Right lobe of liver (tissue), 6 donors: ENCODE results near the gene ADGRL3. TPM values are rescaled to one million over a fixed set of nuclear protein-coding genes. Genes with fewer than 3 reads are reported as not detected.

ENCODE experiments used
- ATAC-seq, 4 donors: fragments of 200-7000 bp; cut with Tn5 transposase; one replicate each; pipeline ENCODE4 v1.9.1; 2020; ENCODE audit warnings: mild to moderate bottlenecking in 4 of 4, moderate library complexity in 4 of 4
- DNase-seq, 3 donors: peaks; one replicate each; pipeline ENCODE4 v3.0.0-alpha.2; 2020
- H3K27ac ChIP-seq, 3 donors: fragments of 200-600 bp; one replicate each; pipeline ENCODE4 v1.8.0; 2022
- H3K27me3 ChIP-seq, 2 donors: fragments of 200-600 bp; one replicate each; pipeline ENCODE4 v1.8.0; 2022
- H3K36me3 ChIP-seq, 4 donors: fragments of 200-600 bp; sonication (generic) in 1 of 4; one replicate each; pipeline versions ENCODE4 v1.5.1 to v1.8.0; 2017 to 2022; ENCODE audit warnings: control low read depth in 1 of 4
- H3K4me1 ChIP-seq, 4 donors: fragments of 200-600 bp; sonication (generic) in 1 of 4; one replicate each; pipeline versions ENCODE4 v1.5.1 to v1.8.0; 2017 to 2022; ENCODE audit warnings: control low read depth in 1 of 4
- H3K4me3 ChIP-seq, 3 donors: fragments of 200-600 bp; one replicate each; pipeline ENCODE4 v1.8.0; 2022
- H3K9me3 ChIP-seq, 4 donors: fragments of 200-600 bp; sonication (generic) in 1 of 4; one replicate each; pipeline versions ENCODE4 v1.5.1 to v1.8.0; 2017 to 2022; ENCODE audit warnings: control low read depth in 1 of 4
- POLR2A ChIP-seq: fragments of 450-650 bp; IDR thresholded peaks from one replicate; pipeline ENCODE4 v1.6.1; 2017; ENCODE audit warnings: antibody characterized with exemption, mild to moderate bottlenecking
- WGBS: methylation state at CpG from one replicate; pipeline ENCODE4 v1.1.6; 2018; ENCODE audit warnings: low coverage, low lambda C conversion rate; ENCODE audit not compliant: insufficient coverage; ENCODE audit errors: missing lambda C conversion rate; 5-methylcytosine and 5-hydroxymethylcytosine counted together
- intact Hi-C, 2 donors: fragments of 100-400 bp; cut with DNase I; formaldehyde crosslinking; loops; one replicate each; pipeline versions ENCODE4 v1.11.2 to v1.14.1; 2022
- total RNA-seq, 6 experiments: library from RNA; depleted of rRNA in 2 of 6; stranded (reverse); fragments of >200 nt in 2 of 6; fragmentation: NEBNext Ultra II Directional in 3 of 6; extraction: Animal tissue kit (Norgen Biotek cat#: 25700) in 3 of 6; gene quantifications; one replicate each; pipeline versions ENCODE4 v1.1.0 to v1.2.4, GENCODE V29; 2016 to 2023
- TF ChIP-seq, protein P1 (sequence below), 4 donors: fragments of 200-600 bp in 3 of 4; fragments of 450-650 bp in 1 of 4; IDR thresholded peaks; one replicate each; pipeline versions ENCODE4 v1.5.1 to v1.8.0; 2016 to 2022; ENCODE audit warnings: antibody characterized with exemption in 4 of 4, mild to moderate bottlenecking in 2 of 4
- donor health status: DM: no; HTN: yes; CAD: no.
- donor health status: DM: no; HTN: no; CAD: no.
- donor health status: DM: no; HTN: no; CAD: no.
- donor health status: DM: no; HTN: yes; CAD: no.
- donor health status: DM: no; HTN: yes; CAD: no.

The ADGRL3 gene
- total RNA-seq, 6 experiments from 2014 or later: 0.06 to 1.1 (median 0.35) TPM

DNA sequence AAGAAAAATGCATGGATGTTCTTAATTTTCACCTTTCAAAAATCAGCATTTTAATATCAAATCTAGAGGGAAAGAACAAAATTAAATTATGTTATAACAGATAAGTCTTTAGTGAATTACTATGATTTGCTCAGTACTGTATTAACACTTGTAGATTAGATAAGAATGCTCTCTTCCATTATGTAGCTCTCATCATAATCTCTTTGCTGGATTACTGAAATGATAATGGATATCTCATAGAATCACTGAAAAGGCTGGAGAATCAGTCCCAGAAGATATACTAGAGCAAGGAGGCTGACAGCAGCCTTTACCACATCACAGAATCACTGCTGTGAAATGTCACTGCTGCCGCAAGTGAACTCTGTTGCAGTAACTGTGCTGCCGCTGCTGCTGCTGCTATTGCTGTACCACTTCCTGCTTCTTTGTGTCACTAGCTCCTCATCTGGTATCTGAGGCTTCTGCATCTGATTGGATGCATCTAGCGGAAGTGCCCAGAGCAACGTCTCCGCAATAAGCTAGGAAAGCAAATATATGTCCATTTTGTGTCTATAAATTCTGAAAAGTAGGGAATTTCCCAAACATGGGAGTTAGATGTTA lies 738.2 kb downstream of the ADGRL3 start:
- H3K27ac ChIP-seq: no peak overlapping the region
- TF ChIP-seq, protein P1, sequence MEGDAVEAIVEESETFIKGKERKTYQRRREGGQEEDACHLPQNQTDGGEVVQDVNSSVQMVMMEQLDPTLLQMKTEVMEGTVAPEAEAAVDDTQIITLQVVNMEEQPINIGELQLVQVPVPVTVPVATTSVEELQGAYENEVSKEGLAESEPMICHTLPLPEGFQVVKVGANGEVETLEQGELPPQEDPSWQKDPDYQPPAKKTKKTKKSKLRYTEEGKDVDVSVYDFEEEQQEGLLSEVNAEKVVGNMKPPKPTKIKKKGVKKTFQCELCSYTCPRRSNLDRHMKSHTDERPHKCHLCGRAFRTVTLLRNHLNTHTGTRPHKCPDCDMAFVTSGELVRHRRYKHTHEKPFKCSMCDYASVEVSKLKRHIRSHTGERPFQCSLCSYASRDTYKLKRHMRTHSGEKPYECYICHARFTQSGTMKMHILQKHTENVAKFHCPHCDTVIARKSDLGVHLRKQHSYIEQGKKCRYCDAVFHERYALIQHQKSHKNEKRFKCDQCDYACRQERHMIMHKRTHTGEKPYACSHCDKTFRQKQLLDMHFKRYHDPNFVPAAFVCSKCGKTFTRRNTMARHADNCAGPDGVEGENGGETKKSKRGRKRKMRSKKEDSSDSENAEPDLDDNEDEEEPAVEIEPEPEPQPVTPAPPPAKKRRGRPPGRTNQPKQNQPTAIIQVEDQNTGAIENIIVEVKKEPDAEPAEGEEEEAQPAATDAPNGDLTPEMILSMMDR (IDR thresholded peaks at IDR 0.05): no peak
- TF ChIP-seq POLR2A: no peak
- DNase-seq: no peak
- H3K4me3 ChIP-seq: no peak overlapping the region
- WGBS: 86% methylated on average over 4 of the region's 5 CpGs
- H3K36me3 ChIP-seq: no peaks in the 10 kb centered on the region
- ATAC-seq: no peak
- intact Hi-C loops: no loop called here
- no peaks in the 10 kb centered on the region for H3K27me3 ChIP-seq
- H3K4me1 ChIP-seq: no peaks in the 10 kb centered on the region
- no peaks in the 10 kb centered on the region for H3K9me3 ChIP-seq

DNA sequence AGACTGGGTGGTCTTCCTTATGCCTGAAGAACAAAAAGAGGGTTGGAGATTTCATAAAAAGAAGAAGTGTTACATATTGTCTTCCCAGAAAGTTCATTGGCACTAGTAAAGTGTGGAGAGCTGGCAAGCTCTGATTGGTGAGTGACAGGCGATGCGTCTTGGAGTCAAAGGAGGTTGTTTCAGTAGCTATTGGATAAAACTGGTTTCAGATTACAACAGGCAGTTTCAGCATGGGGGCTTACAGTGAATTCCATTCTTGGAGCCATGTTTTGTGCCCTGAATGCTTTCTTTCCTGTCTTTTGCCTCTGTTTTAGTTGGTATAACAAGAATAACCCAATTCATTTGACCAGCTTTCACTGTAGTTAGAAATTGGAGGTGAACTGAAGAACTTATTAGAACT lies 750.5 kb downstream of the ADGRL3 start:
- H3K4me3 ChIP-seq: no peak overlapping the region
- WGBS: 57% methylated on average over 2 of the region's 2 CpGs
- no peaks in the 10 kb centered on the region for H3K4me1 ChIP-seq
- H3K27me3 ChIP-seq: no peaks in the 10 kb centered on the region
- TF ChIP-seq, protein P1 (IDR thresholded peaks at IDR 0.05): no peak
- no peak for TF ChIP-seq POLR2A
- no peak for ATAC-seq
- H3K36me3 ChIP-seq: no peaks in the 10 kb centered on the region
- no peaks in the 10 kb centered on the region for H3K9me3 ChIP-seq
- DNase-seq: no peak
- intact Hi-C loops: no loop called here
- no peak overlapping the region for H3K27ac ChIP-seq

GRCh38 chr4:61953386-61953785 lies 753.3 kb downstream of the ADGRL3 start:
- intact Hi-C loops: no loop called here
- no peak for ATAC-seq

GRCh38 chr4:61958591-61958990 lies 758.5 kb downstream of the ADGRL3 start:
- Histone ChIP-seq H3K36me3 (no peaks in the 10 kb centered on the region), H3K4me1 (no peaks in the 10 kb centered on the region), H3K27me3 (no peaks in the 10 kb centered on the region), H3K9me3 (no peaks in the 10 kb centered on the region), H3K27ac (no peak overlapping the region), H3K4me3 (no peak overlapping the region)
- DNase-seq: no peak
- TF ChIP-seq, protein P1 (IDR thresholded peaks at IDR 0.05): no peak
- TF ChIP-seq POLR2A: no peak
- intact Hi-C loops: no loop called here
- no peak for ATAC-seq
- 67% methylated on average over 1 of the region's 1 CpG for WGBS

More at GRCh38 chr4:61953386-61953785, 753.3 kb downstream of the ADGRL3 start:
- H3K4me1 ChIP-seq: no peaks in the 10 kb centered on the region
- no peaks in the 10 kb centered on the region for H3K9me3 ChIP-seq
- no peak overlapping the region for H3K4me3 ChIP-seq
- DNase-seq: no peak
- no peaks in the 10 kb centered on the region for H3K36me3 ChIP-seq
- H3K27ac ChIP-seq: no peak overlapping the region
- no peaks in the 10 kb centered on the region for H3K27me3 ChIP-seq
- no peak for TF ChIP-seq POLR2A
- TF ChIP-seq, protein P1 (IDR thresholded peaks at IDR 0.05): no peak

GRCh38 chr4:61959087-61959486 lies 759.0 kb downstream of the ADGRL3 start:
- DNase-seq: no peak
- Histone ChIP-seq H3K36me3 (no peaks in the 10 kb centered on the region), H3K27me3 (no peaks in the 10 kb centered on the region), H3K4me1 (no peaks in the 10 kb centered on the region), H3K27ac (no peak overlapping the region), H3K9me3 (no peaks in the 10 kb centered on the region), H3K4me3 (no peak overlapping the region)
- ATAC-seq: no peak
- intact Hi-C loops: no loop called here
- WGBS: 89% methylated on average over 1 of the region's 1 CpG
- TF ChIP-seq POLR2A: no peak
- TF ChIP-seq, protein P1 (IDR thresholded peaks at IDR 0.05): no peak
